Right atrium auricular region (tissue), 2 donors: Measurements from ENCODE around the gene EFEMP2. TPM values are rescaled to one million over a fixed set of nuclear protein-coding genes. Genes with fewer than 3 reads are reported as not detected.

Experiments used
- DNase-seq: peaks from one replicate; pipeline ENCODE4 v3.0.0-alpha.2; 2019; ENCODE audit warnings: low spot score
- H3K27ac ChIP-seq, 2 donors: fragments of 200-600 bp; sonication (generic); 1 replicate in 1 of 2; 2 replicates in 1 of 2; pipeline ENCODE4 v1.5.1; 2016 to 2019
- H3K27me3 ChIP-seq, 2 donors: fragments of 200-600 bp; sonication (generic); one replicate each; pipeline versions ENCODE4 v1.5.1 to v1.6.0; 2017 to 2019
- H3K36me3 ChIP-seq: fragments of 200-600 bp; sonication (generic); one replicate; pipeline ENCODE4 v1.5.1; 2016
- H3K4me1 ChIP-seq, 2 donors: fragments of 200-600 bp; sonication (generic); one replicate each; pipeline versions ENCODE4 v1.5.1 to v1.6.0; 2017 to 2019
- H3K4me3 ChIP-seq, 2 donors: fragments of 200-600 bp; sonication (generic); 1 replicate in 1 of 2; 2 replicates in 1 of 2; pipeline ENCODE4 v1.5.1; 2017 to 2019; ENCODE audit warnings: mild to moderate bottlenecking in 1 of 2, moderate library complexity in 1 of 2
- H3K9me3 ChIP-seq, 2 donors: fragments of 200-600 bp; sonication (generic); one replicate each; pipeline ENCODE4 v1.5.1; 2019
- CTCF ChIP-seq, 2 donors: fragments of 200-600 bp; sonication (generic); IDR thresholded peaks; one replicate each; pipeline ENCODE4 v1.5.1; 2019; ENCODE audit warnings: antibody characterized with exemption in 2 of 2
- total RNA-seq, 2 donors: library from RNA; depleted of rRNA; stranded (reverse); fragments of >200 nt; gene quantifications; one replicate each; pipeline ENCODE4 v1.1.0, GENCODE V29; 2016

The EFEMP2 gene
- total RNA-seq, 2 donors from 2014 or later: 117 to 156 TPM

GRCh38 chr11:65899356-65900124 lies 26.9 kb upstream of the EFEMP2 start:
- peak overlapping the region; percentile 53 to 59 for H3K4me3 ChIP-seq
- no peaks in the 10 kb centered on the region for H3K36me3 ChIP-seq
- peak overlapping the region; percentile 62 to 72 for H3K27ac ChIP-seq
- H3K27me3 ChIP-seq: no peaks in the 10 kb centered on the region
- H3K9me3 ChIP-seq: no peaks in the 10 kb centered on the region
- peaks cover 0 to 16% of the 10 kb centered on the region in 2 donors for H3K4me1 ChIP-seq
- peak; percentile 82 for DNase-seq
- no peak for TF ChIP-seq CTCF (IDR thresholded peaks at IDR 0.05)

GRCh38 chr11:65898656-65899355 lies 26.2 kb upstream of the EFEMP2 start:
- Histone ChIP-seq H3K4me1 (peaks cover 0 to 23% of the 10 kb centered on the region in 2 donors), H3K27me3 (no peaks in the 10 kb centered on the region), H3K27ac (peak overlapping the region in 1 of 2 donors; percentile 62), H3K36me3 (no peaks in the 10 kb centered on the region), H3K4me3 (peak overlapping the region; percentile 53 to 59), H3K9me3 (no peaks in the 10 kb centered on the region)
- DNase-seq: no peak
- TF ChIP-seq CTCF (IDR thresholded peaks at IDR 0.05): no peak

- Histone ChIP-seq H3K4me3 (no peak overlapping the region), H3K4me1 (peaks cover 0 to 40% of the 10 kb centered on the region in 2 donors), H3K27me3 (no peaks in the 10 kb centered on the region), H3K27ac (no peak overlapping the region), H3K9me3 (no peaks in the 10 kb centered on the region), H3K36me3 (no peaks in the 10 kb centered on the region)
- no peak for DNase-seq
- TF ChIP-seq CTCF (IDR thresholded peaks at IDR 0.05): no peak
Observed at GRCh38 chr11:65897020-65897471, 24.4 kb upstream of the EFEMP2 start.

- Histone ChIP-seq H3K4me3 (no peak overlapping the region), H3K27ac (no peak overlapping the region), H3K9me3 (no peaks in the 10 kb centered on the region), H3K36me3 (no peaks in the 10 kb centered on the region), H3K4me1 (peaks cover 0 to 48% of the 10 kb centered on the region in 2 donors), H3K27me3 (no peaks in the 10 kb centered on the region)
- TF ChIP-seq CTCF (IDR thresholded peaks at IDR 0.05): no peak
- DNase-seq: no peak
Observed at GRCh38 chr11:65896034-65896999, 23.7 kb upstream of the EFEMP2 start.

- DNase-seq: no peak
- Histone ChIP-seq H3K4me3 (no peak overlapping the region), H3K36me3 (no peaks in the 10 kb centered on the region), H3K9me3 (no peaks in the 10 kb centered on the region), H3K27ac (no peak overlapping the region), H3K27me3 (no peaks in the 10 kb centered on the region), H3K4me1 (peaks cover 0 to 48% of the 10 kb centered on the region in 2 donors)
- no peak for TF ChIP-seq CTCF (IDR thresholded peaks at IDR 0.05)
Observed at GRCh38 chr11:65895482-65895981, 22.9 kb upstream of the EFEMP2 start.
